IMR-90 (cell line): ENCODE measurements around the gene EGLN3. TPM values are rescaled to one million over a fixed set of nuclear protein-coding genes. Genes with fewer than 3 reads are reported as not detected.

Experiments
- ATAC-seq: fragments of 200-7000 bp; cut with Tn5 transposase; 2 replicates; pipeline ENCODE4 v1.9.1; 2020; ENCODE audit warnings: low read depth, mild to moderate bottlenecking, moderate library complexity
- BruUV-seq: library from RNA; stranded (reverse); fragments of 400-500 nt; replicated peaks from 2 replicates; lab custom pipeline; 2021; lab: Mats Ljungman, UMichigan
- CTCF ChIA-PET: fragments of 300-600 bp; formaldehyde crosslinking; extraction: SDS; loops from one replicate; lab custom pipeline; 2021; ENCODE audit warnings: antibody characterized with exemption; lab: Yijun Ruan, JAX
- POLR2A ChIA-PET: fragments of 300-600 bp; sonication (Branson Sonifier 250); formaldehyde crosslinking; loops from one replicate; lab custom pipeline; 2022; ENCODE audit warnings: antibody characterized with exemption; ENCODE audit not compliant: unreplicated experiment; lab: Charles Lee
- DNase-seq: peaks from one replicate; pipeline ENCODE4 v3.0.0; 2013
- H2AFZ ChIP-seq: replicated peaks from 2 replicates; pipeline ENCODE3; 2013; ENCODE audit warnings: low read length, mild to moderate bottlenecking; ENCODE audit not compliant: poor library complexity
- H2AK5ac ChIP-seq: 2 replicates; pipeline ENCODE4 v1.6.1; 2013; ENCODE audit warnings: low read depth, low read length, inconsistent platforms
- H2AK9ac ChIP-seq: replicated peaks from 2 replicates; pipeline ENCODE3; 2013; ENCODE audit warnings: mild to moderate bottlenecking, low read depth, low read length, moderate library complexity; ENCODE audit not compliant: poor library complexity
- H2BK120ac ChIP-seq: 2 replicates; pipeline ENCODE4 v1.6.1; 2013; ENCODE audit warnings: low read depth, low read length, inconsistent platforms
- H2BK15ac ChIP-seq: 3 replicates; pipeline ENCODE4 v1.6.1; 2013; ENCODE audit warnings: low read depth, low read length, inconsistent platforms
- H2BK20ac ChIP-seq: 2 replicates; pipeline ENCODE4 v1.6.1; 2013; ENCODE audit warnings: low read depth, mild to moderate bottlenecking, inconsistent platforms, low read length, moderate library complexity
- H2BK5ac ChIP-seq: 2 replicates; pipeline ENCODE4 v1.6.1; 2013; ENCODE audit warnings: mild to moderate bottlenecking, low read depth, low read length, inconsistent platforms; ENCODE audit not compliant: poor library complexity, severe bottlenecking
- H3K14ac ChIP-seq: replicated peaks from 2 replicates; pipeline ENCODE4 v1.6.1; 2013; ENCODE audit warnings: low read depth, low read length, inconsistent platforms
- H3K18ac ChIP-seq: 2 replicates; pipeline ENCODE4 v1.6.1; 2013; ENCODE audit warnings: low read depth, low read length, control low read depth
- H3K23ac ChIP-seq: 2 replicates; pipeline ENCODE4 v1.6.1; 2013; ENCODE audit warnings: low read depth, low read length, inconsistent platforms
- H3K27ac ChIP-seq: 2 replicates; pipeline ENCODE4 v1.5.1; 2013; ENCODE audit warnings: mild to moderate bottlenecking, control low read depth, low read length; ENCODE audit not compliant: insufficient read depth
- H3K27me3 ChIP-seq: 2 replicates; pipeline ENCODE4 v1.6.1; 2013; ENCODE audit warnings: low read length; ENCODE audit not compliant: control insufficient read depth, insufficient read depth
- H3K36me3 ChIP-seq: 2 replicates; pipeline ENCODE4 v1.6.1; 2013; ENCODE audit warnings: low read length, mixed read lengths; ENCODE audit not compliant: control insufficient read depth, insufficient read depth
- H3K4ac ChIP-seq: 2 replicates; pipeline ENCODE4 v1.6.1; 2013; ENCODE audit warnings: low read depth, low read length, inconsistent platforms
- H3K4me1 ChIP-seq: 2 replicates; pipeline ENCODE4 v1.6.1; 2013; ENCODE audit warnings: low read length, mixed read lengths; ENCODE audit not compliant: control insufficient read depth, insufficient read depth
- H3K4me2 ChIP-seq: 2 replicates; pipeline ENCODE4 v1.6.1; 2013; ENCODE audit warnings: low read depth, mild to moderate bottlenecking, control low read depth, low read length, moderate library complexity
- H3K4me3 ChIP-seq: 2 replicates; pipeline ENCODE4 v1.5.1; 2013; ENCODE audit warnings: low read depth, mild to moderate bottlenecking, control low read depth, low read length, moderate library complexity; ENCODE audit not compliant: insufficient read depth
- H3K56ac ChIP-seq: 2 replicates; pipeline ENCODE4 v1.6.1; 2013; ENCODE audit warnings: low read length, inconsistent platforms; ENCODE audit not compliant: insufficient read depth; ENCODE audit errors: extremely low read depth
- H3K79me1 ChIP-seq, 2 experiments: 2 replicates each; pipeline ENCODE4 v1.6.1; 2013; ENCODE audit warnings: low read length in 2 of 2, inconsistent platforms in 1 of 2, low read depth in 1 of 2
- H3K9ac ChIP-seq: 2 replicates; pipeline ENCODE4 v1.6.1; 2013; ENCODE audit warnings: low read depth, low read length, control low read depth
- H3K9me1 ChIP-seq: 2 replicates; pipeline ENCODE4 v1.6.1; 2013; ENCODE audit warnings: low read length, inconsistent platforms; ENCODE audit not compliant: insufficient read depth
- H3K9me3 ChIP-seq: 2 replicates; pipeline ENCODE4 v1.6.1; 2013; ENCODE audit warnings: low read length; ENCODE audit not compliant: control insufficient read depth, insufficient read depth
- H4K20me1 ChIP-seq: 2 replicates; pipeline ENCODE4 v1.6.1; 2013; ENCODE audit warnings: low read length, inconsistent platforms; ENCODE audit not compliant: insufficient read depth
- H4K5ac ChIP-seq: 2 replicates; pipeline ENCODE4 v1.6.1; 2013; ENCODE audit warnings: mild to moderate bottlenecking, low read depth, low read length, control low read depth
- H4K8ac ChIP-seq, 2 experiments: 2 replicates each; pipeline ENCODE4 v1.6.1; 2013; ENCODE audit warnings: low read depth in 2 of 2, low read length in 2 of 2, control low read depth in 1 of 2, inconsistent platforms in 1 of 2
- H4K91ac ChIP-seq: 2 replicates; pipeline ENCODE4 v1.6.1; 2013; ENCODE audit warnings: low read depth, low read length, inconsistent platforms; ENCODE audit not compliant: insufficient read depth
- CHD1 ChIP-seq: IDR thresholded peaks from 2 replicates; pipeline ENCODE4 v1.6.1; 2012; ENCODE audit warnings: low read depth, low read length, improper control_type of control experiment
- FOS ChIP-seq: fragments of 150-350 bp; IDR thresholded peaks from 2 replicates; pipeline ENCODE4 v1.6.1; 2016; ENCODE audit warnings: low read depth, low read length
- MAFK ChIP-seq: IDR thresholded peaks from 2 replicates; pipeline ENCODE4 v1.6.1; 2012; ENCODE audit warnings: low read depth, low read length, improper control_type of control experiment
- MAZ ChIP-seq: IDR thresholded peaks from 2 replicates; pipeline ENCODE4 v1.6.1; 2012; ENCODE audit warnings: low read depth, mild to moderate bottlenecking, low read length, improper control_type of control experiment, moderate library complexity, borderline replicate concordance
- MXI1 ChIP-seq: IDR thresholded peaks from 2 replicates; pipeline ENCODE4 v1.6.1; 2012; ENCODE audit warnings: low read depth, mild to moderate bottlenecking, low read length, moderate library complexity, borderline replicate concordance
- NFE2L2 ChIP-seq: fragments of 150-350 bp; IDR thresholded peaks from 2 replicates; pipeline ENCODE4 v1.6.1; 2016; ENCODE audit warnings: low read depth, mild to moderate bottlenecking, low read length
- RFX5 ChIP-seq: IDR thresholded peaks from 2 replicates; pipeline ENCODE4 v1.8.0; 2012; ENCODE audit warnings: low read depth, mild to moderate bottlenecking, low read length, moderate library complexity
- WGBS, 2 experiments: methylation state at CpG; one replicate each; pipeline versions ENCODE4 v1.1.5 to v1.1.7; 2013; ENCODE audit warnings: missing lambda C conversion rate in 2 of 2; ENCODE audit not compliant: insufficient read length in 1 of 2; ENCODE audit errors: extremely low coverage in 2 of 2; 5-methylcytosine and 5-hydroxymethylcytosine counted together
- dilution Hi-C: fragments of 300-500 bp; cut with HindIII; formaldehyde crosslinking; loops from one replicate; pipeline ENCODE4 v1.14.3; 2018; ENCODE audit warnings: low sequenced_read_pairs; ENCODE audit not compliant: unreplicated experiment
- in situ Hi-C: fragments of 300-500 bp; cut with MboI; formaldehyde crosslinking; loops from 3 replicates; pipeline ENCODE4 v1.14.3; 2019; ENCODE audit warnings: low sequenced_read_pairs, inconsistent platforms, mixed read lengths
- intact Hi-C: fragments of 100-400 bp; cut with micrococcal nuclease; formaldehyde crosslinking; loops from 2 replicates; pipeline ENCODE4 v1.10.0; 2022
- polyA plus RNA-seq, 3 experiments: library from polyadenylated mRNA; depleted of rRNA; stranded (reverse); fragments of >200 nt; gene quantifications; 2 replicates each; pipeline ENCODE4 v1.2.3, GENCODE V29; 2012; ENCODE audit warnings: low replicate concordance in 1 of 3
- total RNA-seq: library from RNA; depleted of rRNA; stranded (reverse); fragments of >200 nt; gene quantifications from 2 replicates; pipeline ENCODE4 v1.2.3, GENCODE V29; 2012
- TF ChIP-seq, protein P1 (sequence below): conservative IDR thresholded peaks from 2 replicates; pipeline ENCODE4 v1.5.1; 2012; ENCODE audit warnings: mild to moderate bottlenecking, low read depth, low read length, improper control_type of control experiment

EGLN3 gene
- total and polyA plus RNA-seq, 2 of the 4 experiments (the other 2 are of a cell fraction): under 0.01 to 0.03 TPM

DNA sequence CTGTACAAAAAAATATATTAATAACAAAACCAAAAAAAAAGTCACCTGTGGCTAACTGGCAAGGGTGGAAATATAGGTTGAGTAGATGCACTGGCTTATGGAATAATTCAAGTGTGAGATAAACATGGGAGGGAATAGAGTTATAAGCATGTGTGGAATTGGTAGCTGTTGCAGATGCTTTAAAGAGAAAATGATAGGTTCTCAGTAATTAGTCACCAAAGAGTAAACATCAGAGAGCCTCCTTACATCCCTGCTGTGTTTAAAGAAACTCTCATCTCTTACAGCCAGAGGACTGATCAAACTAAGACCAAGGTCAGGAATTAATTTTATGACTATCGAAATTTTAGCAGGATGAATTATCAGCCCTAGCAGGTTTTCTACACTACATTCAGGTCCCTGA is 70.5 kb downstream of the EGLN3 start:
- Histone ChIP-seq H3K4ac (no peak overlapping the region), H2BK120ac (no peak overlapping the region), H3K23ac (no peak overlapping the region), H3K14ac (no peak overlapping the region), H3K36me3 (no peaks in the 10 kb centered on the region), H3K18ac (no peak overlapping the region), H3K27ac (no peak overlapping the region), H2BK20ac (no peak overlapping the region), H4K8ac (no peak overlapping the region), H2AFZ (no peak overlapping the region), H3K9me3 (no peaks in the 10 kb centered on the region), H3K4me1 (no peaks in the 10 kb centered on the region), H2AK9ac (no peak overlapping the region), H3K4me3 (no peak overlapping the region), H3K9me1 (no peaks in the 10 kb centered on the region), H2BK15ac (no peak overlapping the region), H4K20me1 (no peaks in the 10 kb centered on the region), H3K27me3 (no peaks in the 10 kb centered on the region), H4K91ac (no peak overlapping the region), H3K79me1 (no peaks in the 10 kb centered on the region), H3K9ac (no peak overlapping the region), H2BK5ac (no peak overlapping the region), H2AK5ac (no peak overlapping the region), H4K5ac (no peak overlapping the region), H3K56ac (no peak overlapping the region), H3K4me2 (no peak overlapping the region)
- intact Hi-C loops (no loop called here), dilution Hi-C loops (no loop called here), in situ Hi-C loops (no loop called here)
- ChIA-PET POLR2A (no interaction called here), CTCF (no interaction called here)
- ATAC-seq (no peak), DNase-seq (no peak)
- no CpG with 5 or more reads among the region's 1 CpG for WGBS, 2 experiments
- no peak for TF ChIP-seq MAFK
- no peak for TF ChIP-seq FOS
- TF ChIP-seq, protein P1, sequence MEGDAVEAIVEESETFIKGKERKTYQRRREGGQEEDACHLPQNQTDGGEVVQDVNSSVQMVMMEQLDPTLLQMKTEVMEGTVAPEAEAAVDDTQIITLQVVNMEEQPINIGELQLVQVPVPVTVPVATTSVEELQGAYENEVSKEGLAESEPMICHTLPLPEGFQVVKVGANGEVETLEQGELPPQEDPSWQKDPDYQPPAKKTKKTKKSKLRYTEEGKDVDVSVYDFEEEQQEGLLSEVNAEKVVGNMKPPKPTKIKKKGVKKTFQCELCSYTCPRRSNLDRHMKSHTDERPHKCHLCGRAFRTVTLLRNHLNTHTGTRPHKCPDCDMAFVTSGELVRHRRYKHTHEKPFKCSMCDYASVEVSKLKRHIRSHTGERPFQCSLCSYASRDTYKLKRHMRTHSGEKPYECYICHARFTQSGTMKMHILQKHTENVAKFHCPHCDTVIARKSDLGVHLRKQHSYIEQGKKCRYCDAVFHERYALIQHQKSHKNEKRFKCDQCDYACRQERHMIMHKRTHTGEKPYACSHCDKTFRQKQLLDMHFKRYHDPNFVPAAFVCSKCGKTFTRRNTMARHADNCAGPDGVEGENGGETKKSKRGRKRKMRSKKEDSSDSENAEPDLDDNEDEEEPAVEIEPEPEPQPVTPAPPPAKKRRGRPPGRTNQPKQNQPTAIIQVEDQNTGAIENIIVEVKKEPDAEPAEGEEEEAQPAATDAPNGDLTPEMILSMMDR: no peak
- TF ChIP-seq MXI1: no peak
- no peak for TF ChIP-seq CHD1
- no peak for TF ChIP-seq RFX5
- no peak for TF ChIP-seq NFE2L2
- no peak for TF ChIP-seq MAZ
- no TSS peak for BruUV-seq
